Effector CD8-positive, alpha-beta T cell (primary cell): ENCODE results near the gene ABCA10.

Experiments
- DNase-seq: peaks from one replicate; lab custom pipeline; 2025; lab: John Stamatoyannopoulos, UW

ABCA10 gene

DNA sequence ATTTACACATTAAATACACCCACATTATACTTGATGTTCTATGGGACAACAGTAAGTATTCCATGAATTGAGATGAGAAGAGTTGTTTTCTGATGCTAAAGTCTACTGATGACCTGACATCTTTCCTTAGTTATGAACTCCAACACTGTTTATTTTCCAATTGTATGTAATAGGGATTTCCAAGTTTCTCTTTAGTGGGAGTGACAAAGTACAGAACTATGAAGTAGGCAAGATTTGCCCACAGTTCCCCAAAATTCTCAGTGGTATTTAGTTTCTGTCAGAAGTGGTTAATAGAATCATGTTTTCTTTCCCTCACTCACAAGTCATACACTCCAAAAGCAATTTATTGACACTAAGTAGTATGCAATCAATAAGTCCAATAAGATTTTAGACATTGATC, 64.4 kb downstream of the ABCA10 start:
- no peak for DNase-seq

GRCh38 chr17:69159418-69159817, 69.2 kb downstream of the ABCA10 start:
- no peak for DNase-seq

GRCh38 chr17:69154267-69154666, 74.4 kb downstream of the ABCA10 start:
- no peak for DNase-seq

DNA sequence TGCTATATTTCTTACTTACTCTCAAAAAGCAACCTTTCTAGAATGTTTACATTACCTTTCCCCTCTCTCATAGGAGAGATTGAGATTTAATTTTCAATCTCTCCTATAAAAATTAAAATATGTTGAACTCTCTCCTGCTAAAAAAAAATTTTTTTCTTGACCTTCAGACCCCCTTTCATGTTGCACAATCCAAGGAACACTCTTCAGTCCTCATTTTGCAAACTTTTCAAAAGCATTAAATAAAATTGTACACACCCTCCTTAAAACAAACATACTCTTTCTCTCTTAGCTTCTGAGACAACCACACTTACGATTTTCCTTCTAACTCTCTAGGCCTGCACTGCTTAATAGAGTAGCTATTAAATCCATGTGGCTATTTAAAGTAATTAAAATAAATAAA, 78.3 kb downstream of the ABCA10 start:
- no peak for DNase-seq

- DNase-seq: no peak
These were observed 81.2 kb downstream of the ABCA10 start for GRCh38 chr17:69147460-69147859.

DNA sequence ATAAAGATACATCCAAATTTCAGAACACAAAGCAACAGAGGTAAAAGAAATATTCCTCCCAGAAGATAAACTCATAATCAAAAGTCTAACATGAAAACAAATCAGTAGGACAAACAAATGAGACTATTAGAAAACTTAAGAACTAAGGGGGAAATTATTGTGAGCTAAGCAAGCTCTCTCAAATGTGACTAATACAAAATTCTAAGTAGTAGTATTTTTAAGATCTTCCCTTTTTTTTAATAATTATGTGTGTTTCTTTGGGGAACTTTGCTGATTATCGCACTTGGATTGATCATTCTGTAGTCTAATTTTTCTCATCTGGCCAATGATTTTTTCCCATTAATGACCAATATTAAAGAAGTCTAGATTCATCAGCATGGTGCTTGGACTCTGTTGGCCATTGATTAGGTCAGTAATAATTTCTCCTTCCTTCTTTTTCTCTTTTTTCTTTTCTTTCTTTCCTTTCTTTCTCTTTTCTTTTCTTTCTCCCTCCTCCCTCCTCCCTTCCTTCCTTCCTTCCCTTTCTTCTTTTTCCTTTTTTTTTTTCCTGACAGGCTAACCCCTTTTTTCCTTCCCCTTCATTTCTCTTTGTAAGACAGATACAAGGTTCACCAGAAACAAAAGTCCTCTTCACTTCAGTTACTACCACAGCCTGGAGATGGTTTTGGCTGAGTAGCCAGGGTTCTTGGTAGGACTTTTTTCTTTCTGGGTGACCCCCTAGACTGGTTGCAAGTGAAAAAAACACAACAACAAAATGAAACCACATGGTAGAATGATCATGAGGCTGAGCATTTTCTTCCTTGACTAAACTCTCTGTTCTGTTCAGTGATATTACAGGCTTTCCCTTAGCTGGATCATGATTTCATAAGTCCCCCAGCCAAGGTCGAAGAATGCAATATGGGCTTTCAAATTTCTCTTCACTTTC, 84.0 kb downstream of the ABCA10 start:
- DNase-seq: no peak

DNA sequence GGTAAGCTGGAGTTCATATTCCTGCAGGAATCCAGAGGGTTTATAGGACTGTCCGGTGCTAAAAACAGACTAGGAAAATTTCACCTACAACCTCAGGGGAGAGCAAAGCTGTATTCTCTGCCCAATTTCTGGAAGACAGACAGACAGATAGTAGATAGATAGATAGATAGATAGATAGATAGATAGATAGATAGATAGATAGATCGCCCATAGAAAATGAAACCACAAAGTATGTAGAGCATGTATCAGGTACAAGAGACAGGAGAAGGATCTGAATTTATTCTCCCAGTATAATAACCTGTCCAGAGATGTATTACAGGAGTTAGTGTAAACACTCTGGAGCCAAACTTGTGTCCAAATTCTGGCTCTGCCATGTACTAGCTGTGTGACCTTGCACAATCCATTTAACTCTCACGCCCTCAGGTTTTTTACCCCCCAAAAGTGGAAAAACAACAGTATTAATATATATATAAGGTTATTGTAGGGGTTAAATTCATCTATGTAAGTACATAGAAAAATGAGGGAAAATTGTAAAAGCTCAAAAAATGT, 84.9 kb downstream of the ABCA10 start:
- no peak for DNase-seq

DNA sequence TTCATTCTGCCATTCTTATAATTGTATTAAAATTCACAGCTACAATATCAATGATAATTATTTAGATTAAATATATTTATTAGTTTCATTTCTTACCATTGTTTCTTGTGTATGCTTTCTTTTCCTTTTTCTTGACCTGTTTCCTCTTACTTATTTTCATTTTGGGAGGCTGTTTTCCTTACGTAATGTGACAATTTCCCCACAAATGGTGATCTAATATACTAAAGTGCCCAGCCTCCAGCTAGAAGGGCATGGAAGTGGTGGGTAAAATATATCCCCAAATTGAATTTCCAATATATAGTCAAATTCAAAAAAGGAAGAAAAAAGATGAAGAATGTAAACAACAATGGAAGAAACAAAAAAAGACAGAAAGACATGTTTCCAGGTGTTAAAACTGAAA, 85.5 kb downstream of the ABCA10 start:
- DNase-seq: no peak

GRCh38 chr17:69142175-69142802, 86.3 kb downstream of the ABCA10 start:
- DNase-seq: no peak

GRCh38 chr17:69141431-69142174, 87.0 kb downstream of the ABCA10 start, which contains the start of gene ABCA6:
ABCA6 (minus strand) TSS chr17:69141895; CDS start chr17:69140703, 1,192 bp downstream.
- no peak for DNase-seq

GRCh38 chr17:69134112-69134511, 94.5 kb downstream of the ABCA10 start:
- DNase-seq: no peak

- DNase-seq: no peak
These were observed 97.9 kb downstream of the ABCA10 start for GRCh38 chr17:69130627-69131296.

DNA sequence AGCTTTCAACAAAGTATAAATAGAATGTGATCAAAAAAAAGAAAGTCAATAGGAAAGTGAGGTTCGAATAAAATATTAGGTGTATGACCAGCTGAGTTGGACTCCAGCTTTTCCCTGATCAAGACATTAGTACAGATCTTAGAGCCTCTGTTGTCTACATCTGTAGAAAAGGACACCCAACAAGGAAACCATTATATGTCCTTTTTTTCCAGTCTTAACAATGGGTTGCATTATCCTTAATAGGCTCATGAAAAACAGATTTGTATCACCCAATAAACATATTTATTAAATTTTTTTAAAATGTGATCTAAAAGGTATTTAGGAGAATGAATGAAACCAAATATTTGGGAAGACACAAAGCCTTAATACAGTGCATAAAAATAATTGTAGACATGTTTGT, 105.0 kb downstream of the ABCA10 start:
- no peak for DNase-seq

DNA sequence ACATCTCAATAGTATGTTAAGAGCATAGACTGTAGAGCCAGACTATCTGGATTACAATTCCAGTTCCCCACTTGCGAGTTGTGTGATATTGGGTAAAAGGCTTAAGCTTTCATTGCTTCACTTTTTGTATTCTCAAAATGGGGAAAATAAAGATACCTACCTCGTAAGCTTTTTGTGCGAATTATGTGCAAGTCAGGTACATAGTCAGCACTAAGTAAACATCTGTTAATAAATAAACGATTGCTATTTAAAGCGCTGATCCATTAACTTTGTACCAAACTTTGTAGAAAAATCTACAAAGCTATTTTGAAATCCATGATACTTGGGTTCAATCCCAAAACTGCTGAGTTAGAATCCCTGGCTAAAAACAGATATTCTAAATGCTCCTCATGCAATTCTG, 106.6 kb downstream of the ABCA10 start:
- DNase-seq: no peak

DNA sequence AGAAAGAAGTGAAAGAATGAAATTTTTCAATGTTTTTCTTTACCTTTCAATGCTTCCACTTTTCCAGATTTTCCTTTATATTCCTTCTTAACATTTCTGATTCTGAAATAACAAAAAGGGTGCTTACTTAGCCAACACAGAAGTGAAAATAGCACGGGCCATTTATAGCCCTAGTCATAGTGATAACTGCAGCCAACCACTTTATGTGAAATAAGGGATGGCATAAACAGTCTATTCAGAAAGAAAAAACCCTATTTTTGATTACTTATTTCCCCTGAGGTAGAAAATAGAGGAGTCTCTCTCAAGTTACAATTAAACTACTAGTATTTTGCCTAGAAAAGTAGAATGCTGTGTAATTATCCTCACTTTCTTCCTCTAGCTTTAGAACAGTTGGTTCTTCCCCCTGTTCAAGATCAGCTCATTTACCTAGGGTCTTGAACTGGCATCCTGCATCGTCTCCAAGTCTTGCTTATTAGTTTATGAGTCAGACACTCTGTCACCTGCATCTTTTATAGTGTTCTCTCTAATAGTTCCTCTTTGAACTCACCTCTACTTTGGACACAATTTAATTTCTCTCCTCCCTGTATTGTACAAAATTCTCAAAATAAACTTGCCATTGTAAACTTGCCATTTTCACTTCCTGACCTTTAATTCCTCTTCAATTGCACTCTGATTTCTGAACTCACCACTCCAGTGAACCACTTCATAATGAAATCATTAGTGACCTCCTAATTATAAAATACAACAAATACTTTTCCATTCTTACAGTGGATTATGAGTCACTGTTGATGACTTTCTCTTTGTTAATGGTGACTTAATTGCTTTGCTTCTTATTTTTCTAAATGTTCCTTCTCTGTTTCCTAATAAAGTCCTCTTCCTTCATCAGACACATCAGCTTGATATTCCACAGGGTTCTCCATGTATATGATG, 110.5 kb downstream of the ABCA10 start:
- DNase-seq: no peak

DNA sequence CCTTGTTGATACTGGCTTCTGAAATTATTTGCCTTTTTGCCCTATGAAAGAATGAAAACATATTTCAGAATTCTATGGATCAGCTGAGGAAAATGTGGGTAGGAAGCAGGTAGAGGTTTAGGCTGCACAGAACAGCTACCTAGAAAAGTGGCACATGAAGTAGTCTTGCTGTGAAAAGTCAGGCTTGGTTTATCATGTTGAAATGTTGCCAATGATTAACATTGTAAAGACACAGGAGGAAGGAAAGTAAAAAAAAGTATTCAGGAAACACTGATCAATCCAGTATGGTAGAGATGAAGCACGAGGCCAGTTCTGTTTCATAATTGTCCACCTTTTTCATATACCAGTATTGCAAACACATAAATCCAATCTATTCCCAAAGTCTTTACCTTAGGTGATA, 116.8 kb downstream of the ABCA10 start:
- no peak for DNase-seq

DNA sequence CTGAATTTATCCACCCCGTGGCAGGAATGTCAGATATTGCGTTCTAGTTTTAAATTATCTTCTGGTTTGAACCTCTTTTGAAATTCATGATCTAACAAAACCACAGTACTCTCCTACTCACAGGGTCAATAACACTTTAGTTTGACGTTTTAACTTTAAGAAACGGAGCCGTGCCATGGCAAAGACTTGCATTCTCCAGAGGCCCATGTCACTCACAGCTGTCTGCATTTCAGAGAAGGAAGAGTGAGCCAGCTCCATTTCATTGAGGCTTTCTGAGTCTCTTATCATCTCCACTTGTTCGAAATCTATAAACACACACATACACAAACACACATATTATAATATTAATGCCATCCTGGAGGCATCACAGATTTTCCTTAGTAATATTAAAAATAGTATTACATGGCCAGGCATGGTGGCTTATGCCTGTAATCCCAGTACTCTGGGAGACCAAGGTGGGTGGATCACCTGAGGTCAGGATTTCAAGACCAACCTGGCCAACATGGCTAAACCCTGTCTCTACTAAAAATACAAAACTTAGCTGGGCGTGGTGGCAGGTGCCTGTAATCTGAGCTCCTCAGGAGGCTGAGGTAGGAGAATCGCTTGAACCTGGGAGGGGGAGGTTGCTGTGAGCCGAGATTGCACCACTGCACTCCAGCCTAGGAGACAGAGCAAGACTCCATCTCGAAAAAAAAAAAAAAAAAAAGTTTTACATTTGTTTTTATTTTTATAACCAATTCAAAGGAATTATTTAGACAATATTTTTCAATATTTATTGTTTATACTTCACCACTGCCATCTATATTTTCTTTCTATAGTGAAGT, 122.5 kb downstream of the ABCA10 start:
- no peak for DNase-seq

GRCh38 chr17:69103557-69104233, 124.9 kb downstream of the ABCA10 start:
- no peak for DNase-seq

GRCh38 chr17:69098625-69099024, 130.0 kb downstream of the ABCA10 start:
- DNase-seq: no peak
